T-helper 2 cell treated with Interferon-gamma antibody and Interleukin-4, amounts not matched to agents 100 ng/mL and 5 ng/mL, for 36 hours (primary cell): Measurements from ENCODE around the gene WWC1. TPM values are rescaled to one million over a fixed set of nuclear protein-coding genes. Genes with fewer than 3 reads are reported as not detected.
"Not testable (repeated sequence)": the region's sequence is repeated elsewhere in the genome, so short reads cannot be mapped to it uniquely, and the experiment has no call there.

ENCODE experiments used
- intact Hi-C: fragments of 100-400 bp; cut with micrococcal nuclease; formaldehyde crosslinking; loops from one replicate; pipeline ENCODE4 v1.15.1; 2023
- total RNA-seq: library from RNA; stranded (reverse); gene quantifications from 2 replicates; pipeline ENCODE4 v1.2.3, GENCODE V29; 2022

WWC1 gene
- total RNA-seq, 1 donor from 2014 or later = not detected

DNA sequence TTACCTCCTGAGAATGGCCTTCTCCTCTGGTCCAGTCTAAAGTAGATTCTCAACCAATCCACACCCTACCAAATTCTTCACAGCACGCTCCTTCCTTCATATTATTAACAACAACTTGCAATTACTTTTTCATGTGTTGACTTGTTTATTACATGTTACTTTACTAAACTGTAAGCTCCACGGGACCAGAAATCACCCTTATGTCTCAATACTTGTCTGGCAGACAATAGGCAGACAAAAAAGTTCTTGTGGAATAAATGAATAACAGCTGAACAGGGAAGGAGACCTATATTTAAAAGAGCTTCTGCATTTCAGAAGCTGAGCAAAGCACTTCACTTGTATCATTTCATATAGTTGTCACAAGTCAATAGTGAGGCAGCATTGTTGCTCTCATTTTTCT is 5.7 kb upstream of the WWC1 start:
- intact Hi-C loops = no loop called here

DNA sequence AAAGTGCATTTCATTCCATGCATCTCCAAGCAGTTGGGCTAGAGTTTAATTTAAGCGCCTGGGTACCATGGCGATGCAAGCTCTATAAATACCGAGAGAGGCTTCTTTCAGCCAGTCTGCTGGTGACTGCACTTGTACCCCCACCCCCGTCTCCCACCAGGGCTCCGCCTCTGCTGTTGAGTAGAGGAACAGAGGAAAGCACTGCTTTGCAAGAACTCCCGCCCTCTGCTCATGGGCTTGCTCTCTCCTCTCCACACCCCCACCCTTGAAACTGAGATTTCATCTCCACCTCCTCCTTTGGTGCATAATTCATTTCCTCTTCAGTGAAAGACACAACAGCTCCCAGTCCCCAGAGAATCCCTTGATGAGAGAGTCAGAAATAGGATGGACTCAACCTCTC is 5.1 kb upstream of the WWC1 start:
- intact Hi-C loops = no loop called here

DNA sequence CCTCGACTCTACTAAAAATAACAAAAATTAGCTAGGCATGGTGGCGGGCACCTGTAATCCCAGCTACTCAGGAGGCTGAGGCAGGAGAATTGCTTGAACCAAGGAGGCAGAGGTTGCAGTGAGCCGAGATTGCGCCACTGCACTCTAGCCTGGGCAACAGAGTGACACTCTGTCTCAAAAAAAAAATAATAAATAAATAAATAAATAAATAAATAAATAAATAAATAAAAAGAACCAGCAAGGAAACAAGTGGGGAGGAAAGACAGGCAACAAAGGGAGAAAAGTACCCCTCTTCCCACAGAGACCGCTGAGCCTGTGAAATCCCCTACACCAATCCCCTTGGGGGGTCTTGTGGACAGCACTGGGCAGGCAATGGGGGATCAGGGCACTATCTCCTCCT is 4.6 kb upstream of the WWC1 start:
- intact Hi-C loops = not testable (repeated sequence)

- intact Hi-C loops = no loop called here
Observed at GRCh38 chr5:168287362-168287761, 4.1 kb upstream of the WWC1 start.

GRCh38 chr5:168288349-168289245 is 2.8 kb upstream of the WWC1 start:
- intact Hi-C loops = no loop called here

DNA sequence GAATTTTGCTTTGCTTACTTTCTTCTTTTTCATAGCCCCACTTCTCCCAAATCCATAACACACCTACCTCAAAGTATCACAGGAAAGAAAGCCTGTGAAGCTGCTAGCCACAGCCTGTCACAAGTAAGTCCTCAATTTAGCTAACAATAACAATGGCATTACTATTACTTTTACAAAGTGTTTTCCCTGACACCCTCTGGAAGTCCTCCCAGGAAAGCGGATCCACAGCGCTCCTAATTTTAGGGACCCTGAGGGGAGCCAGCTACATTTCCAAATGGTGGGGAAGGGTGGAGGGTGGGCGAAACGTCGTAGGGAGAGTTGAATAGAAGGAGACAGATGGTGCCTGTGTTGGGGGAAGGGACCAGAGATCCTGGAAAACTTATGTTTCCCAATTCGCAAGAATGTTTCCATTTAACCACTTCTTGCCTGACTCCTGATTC is 523 bp upstream of the WWC1 start:
- intact Hi-C loops = no loop called here

DNA sequence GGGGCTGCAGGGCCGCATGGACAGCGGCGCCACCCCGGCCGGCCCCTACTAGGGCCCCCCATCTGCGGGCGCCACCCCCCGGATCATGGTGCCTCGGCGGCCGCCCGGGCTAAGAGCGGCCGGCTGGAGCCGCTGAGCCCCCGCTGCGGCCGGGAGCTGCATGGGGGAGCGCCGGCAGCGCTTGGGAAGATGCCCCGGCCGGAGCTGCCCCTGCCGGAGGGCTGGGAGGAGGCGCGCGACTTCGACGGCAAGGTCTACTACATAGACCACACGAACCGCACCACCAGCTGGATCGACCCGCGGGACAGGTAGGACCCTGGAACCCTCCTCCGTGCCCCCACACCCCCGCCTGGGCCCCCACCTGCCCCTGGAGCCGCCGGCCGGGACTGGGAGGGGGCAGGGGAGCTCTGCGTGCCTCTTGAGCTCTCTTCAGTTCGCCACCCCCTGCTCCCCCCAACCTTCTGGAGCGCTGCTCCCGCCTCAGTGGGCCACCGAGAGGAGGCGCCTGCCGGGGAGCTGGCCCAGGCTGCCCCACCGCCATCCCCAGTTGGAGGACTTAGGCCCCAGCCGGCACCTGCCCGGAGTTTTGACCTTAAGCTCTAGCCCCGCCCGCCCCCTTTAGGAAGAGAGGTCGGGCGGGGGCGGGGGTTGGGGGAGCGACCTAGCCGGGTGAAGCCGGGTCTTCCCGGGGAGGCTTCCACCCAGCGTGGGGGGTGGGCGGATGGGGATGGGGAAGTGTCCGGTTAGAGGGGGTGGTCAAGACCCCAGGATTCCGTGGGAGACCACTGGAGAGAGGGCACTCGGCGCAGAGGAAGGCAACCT is 730 bp downstream of the WWC1 start:
- intact Hi-C loops = no loop called here

- intact Hi-C loops = no loop called here
Observed at GRCh38 chr5:168292786-168293696, 1.6 kb downstream of the WWC1 start.

GRCh38 chr5:168295574-168296201 is 4.2 kb downstream of the WWC1 start:
- intact Hi-C loops = no loop called here

GRCh38 chr5:168296682-168297081 is 5.2 kb downstream of the WWC1 start:
- intact Hi-C loops = no loop called here

- intact Hi-C loops = no loop called here
Observed at GRCh38 chr5:168298949-168299348, 7.5 kb downstream of the WWC1 start.

DNA sequence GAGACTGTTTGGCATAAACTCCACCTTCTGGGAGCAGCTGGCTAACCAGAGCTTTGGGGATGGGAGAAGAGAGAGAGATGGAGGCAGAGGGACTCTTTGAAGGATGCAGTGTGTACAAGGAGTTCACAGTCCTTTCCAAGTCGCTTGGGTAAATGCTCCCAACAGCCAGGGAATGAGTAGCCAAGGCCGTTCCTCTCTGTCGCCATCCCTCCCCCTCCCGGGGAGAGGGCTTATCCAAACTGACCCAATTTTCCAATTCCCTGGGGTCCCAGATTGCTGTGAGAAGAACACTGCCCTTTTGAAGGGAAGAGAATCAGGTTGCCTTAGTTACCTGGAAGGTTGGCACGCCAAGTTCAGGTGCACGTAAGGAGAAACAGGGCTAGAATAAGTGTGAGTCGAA is 7.9 kb downstream of the WWC1 start:
- intact Hi-C loops = no loop called here

DNA sequence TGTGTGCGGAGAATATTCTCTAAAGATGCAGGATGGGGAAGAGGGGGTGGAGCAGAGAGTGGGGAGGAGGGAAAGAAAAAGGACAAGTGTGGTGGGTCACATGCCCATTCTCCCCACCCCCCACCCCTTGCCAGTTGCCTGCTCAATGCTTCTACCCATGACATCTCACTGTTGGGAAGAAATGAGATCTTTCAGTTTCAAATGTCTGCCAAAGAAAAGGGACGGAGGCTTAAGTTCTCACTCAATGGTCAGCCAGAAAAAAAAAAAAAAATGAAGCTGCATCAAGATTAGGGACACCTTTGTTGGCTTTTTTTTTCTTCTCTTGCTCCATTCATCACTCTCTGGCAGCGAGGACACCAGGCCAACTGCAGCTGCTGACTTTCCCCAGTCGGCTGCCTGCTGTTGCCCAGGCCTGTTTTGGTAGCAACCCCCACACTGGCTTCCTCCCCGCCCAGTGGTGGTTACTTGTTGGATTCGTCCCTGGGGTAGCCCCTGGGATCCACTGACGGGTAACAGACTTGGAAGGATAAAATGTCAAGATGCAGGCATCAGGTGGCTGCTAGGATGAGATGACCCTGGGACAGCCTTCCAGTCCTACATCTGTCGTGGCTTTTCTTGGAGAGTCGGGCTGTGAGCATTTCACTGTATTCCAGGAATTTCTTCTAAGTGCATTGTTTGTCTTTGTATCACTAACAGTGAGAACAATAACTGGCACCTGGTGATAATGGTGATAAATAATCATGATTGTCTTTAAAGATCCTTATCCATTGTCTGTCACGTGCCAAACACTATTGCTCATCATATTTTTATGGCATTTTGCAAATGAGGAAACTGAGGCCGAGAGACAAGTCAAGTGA is 9.1 kb downstream of the WWC1 start:
- intact Hi-C loops = no loop called here

- intact Hi-C loops = no loop called here
Observed at GRCh38 chr5:168301593-168302390, 10.3 kb downstream of the WWC1 start.

GRCh38 chr5:168302785-168303184 is 11.3 kb downstream of the WWC1 start:
- intact Hi-C loops = no loop called here

DNA sequence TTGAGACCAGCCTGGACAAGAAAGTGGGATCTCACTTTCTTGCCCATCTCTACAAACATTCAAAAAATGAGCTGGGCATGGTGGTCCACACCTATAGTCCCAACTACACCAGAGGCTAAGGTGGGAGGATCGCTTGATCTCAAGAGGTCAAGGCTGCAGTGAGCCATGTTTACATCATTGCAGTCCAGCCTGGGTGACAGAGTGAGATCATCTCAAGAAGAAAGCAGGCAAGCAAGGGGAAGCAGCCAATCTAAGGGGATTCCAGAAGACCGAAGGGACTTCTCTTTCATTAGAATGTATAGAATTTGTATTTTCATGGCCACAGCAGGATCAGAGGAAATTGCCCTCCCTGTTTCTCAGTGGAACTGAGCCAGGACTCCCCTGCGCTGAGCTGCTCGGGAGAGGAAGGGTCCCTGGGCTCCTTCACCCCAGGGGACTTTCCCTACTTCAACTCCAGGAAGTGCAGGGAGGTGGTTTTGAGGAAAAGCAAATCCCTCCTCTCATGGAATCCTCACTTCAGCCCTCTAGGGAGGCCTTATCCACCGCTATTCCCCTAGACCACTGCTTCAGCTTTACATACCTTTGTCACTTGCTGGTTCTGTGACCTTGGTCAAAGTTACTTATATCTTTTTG is 12.1 kb downstream of the WWC1 start:
- intact Hi-C loops = no loop called here

DNA sequence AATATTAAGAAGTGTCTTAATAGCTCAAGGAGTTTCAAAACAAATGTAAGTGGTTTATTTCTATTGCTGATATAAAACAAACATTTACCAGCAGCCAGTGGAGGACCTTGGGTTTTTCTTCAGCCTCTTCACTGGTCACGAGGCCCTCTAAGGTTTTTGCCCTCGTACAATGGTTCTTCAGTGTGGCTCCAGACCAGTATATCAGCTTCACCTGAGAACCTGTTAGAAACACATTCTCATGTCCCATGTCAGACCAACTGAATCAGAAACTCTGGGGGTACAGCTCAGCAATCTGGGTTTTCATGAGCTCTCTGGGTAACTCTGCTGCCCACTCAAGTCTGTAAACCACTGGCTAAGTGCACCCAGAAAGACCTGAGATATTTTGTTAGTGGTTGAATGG is 12.9 kb downstream of the WWC1 start:
- intact Hi-C loops = no loop called here

DNA sequence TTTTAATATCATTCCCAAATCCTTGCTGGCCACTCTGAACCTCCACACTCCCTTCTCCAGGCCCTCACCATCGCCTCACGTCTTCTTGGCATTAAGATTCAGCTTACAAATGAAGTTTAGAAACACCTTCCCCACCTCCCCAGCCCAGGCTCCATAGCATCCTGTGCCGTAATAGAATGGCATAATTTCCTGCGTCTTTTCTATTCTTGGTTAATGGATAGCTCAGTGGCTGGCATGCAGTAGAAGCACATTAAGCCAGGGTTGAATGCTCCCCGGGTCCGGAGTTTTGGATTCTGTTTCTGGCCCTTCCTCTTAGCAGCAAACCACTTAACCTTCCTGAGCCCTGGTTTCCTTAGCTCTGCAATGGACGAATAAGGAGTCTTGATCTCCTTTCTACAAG is 13.8 kb downstream of the WWC1 start:
- intact Hi-C loops = no loop called here

GRCh38 chr5:168307022-168307421 is 15.6 kb downstream of the WWC1 start:
- intact Hi-C loops = no loop called here
